ENCODE measurements around the gene HEXD. TPM values are rescaled to one million over a fixed set of nuclear protein-coding genes. Genes with fewer than 3 reads are reported as not detected.

The HEXD gene
- total and polyA plus RNA-seq, 2 of the 8 experiments (the other 6 are each of a cell fraction or from before 2014, with no cell fraction given) = 20.6 to 21.8 TPM

DNA sequence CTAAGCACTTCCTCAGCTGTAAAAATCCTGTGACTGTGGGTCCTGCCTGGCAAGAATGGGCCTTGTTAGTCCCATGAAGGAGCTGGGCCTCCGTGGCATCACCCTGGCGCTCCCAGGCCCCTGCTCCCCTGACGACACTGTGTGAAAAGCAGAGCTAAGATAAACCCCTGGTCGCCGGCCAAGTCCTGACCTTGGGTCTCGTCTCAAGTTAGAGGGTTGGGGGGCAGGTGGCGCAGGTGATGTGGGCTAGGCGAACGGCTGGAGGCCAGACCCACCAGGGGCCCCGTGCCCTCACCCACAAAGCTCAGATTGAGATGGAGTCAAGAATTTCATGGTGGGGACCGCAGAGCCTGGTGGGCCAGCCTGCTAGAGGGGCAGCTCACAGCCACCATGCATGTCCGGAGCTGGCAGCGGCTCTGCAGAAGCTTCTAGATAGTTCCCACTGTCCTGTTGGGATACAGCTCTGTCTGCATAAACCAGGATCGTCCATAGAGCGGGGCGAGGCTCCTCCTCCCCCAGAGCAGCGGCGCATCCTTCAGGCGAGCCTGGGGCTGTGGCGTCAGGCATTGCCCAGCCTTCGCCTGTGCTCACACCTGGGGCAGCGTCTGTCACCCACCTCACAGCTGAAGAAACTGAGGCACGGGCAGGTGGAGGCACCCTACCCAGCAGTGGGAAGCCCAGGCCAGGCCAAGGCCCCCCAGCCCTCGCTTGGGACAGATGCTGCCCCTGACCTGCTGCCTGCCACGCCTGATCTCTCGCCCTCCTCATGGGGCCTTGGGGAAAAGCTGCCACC lies 20.4 kb downstream of the HEXD start:
- peak overlapping the region; percentile 60; the same call in 1 of the 2 replicates for H3K18ac ChIP-seq (ENCODE audit: extremely low read depth, low read length)
- H3K4me2 ChIP-seq (ENCODE audit: insufficient read depth in 1 of 2, low read depth in 2 of 2, low read length in 2 of 2) = no peak overlapping the region
- H3K9ac ChIP-seq (replicated peaks in 1 of 4; ENCODE audit: extremely low read depth in 1 of 4, low read depth in 3 of 4, low read length in 3 of 4) = no peak overlapping the region
- H4K91ac ChIP-seq (replicated peaks; ENCODE audit: insufficient read length, low read length) = no peak overlapping the region
- POLR2A ChIA-PET (ENCODE audit: partially characterized antibody) = interaction anchor here (0.5 to 3.3 kb wide), 8 partner anchors 9 to 520 kb away, joined by 3 to 12 read pairs (median 3); partner anchors contain the start of gene NARF
- H2AK5ac ChIP-seq (ENCODE audit: low read depth, low read length) = no peak overlapping the region
- no peaks in the 10 kb centered on the region for H3K79me1 ChIP-seq (ENCODE audit: low read depth, low read length)
- H2AFZ ChIP-seq (ENCODE audit: low read length) = no peak overlapping the region
- H3K23ac ChIP-seq (ENCODE audit: insufficient read length) = no peak overlapping the region
- H2BK5ac ChIP-seq (ENCODE audit: low read depth, low read length) = no peak overlapping the region
- FAIRE-seq (no peak), DNase-seq (ENCODE audit: low read depth in 1 of 2, low spot score in 2 of 2) (no peak)
- no peak overlapping the region for H2BK120ac ChIP-seq (replicated peaks; ENCODE audit: low read depth, low read length)
- peaks cover 0 to 18% (median 8%) of the 10 kb centered on the region in 4 experiments; a peak in 6 of 7 replicates for H3K4me1 ChIP-seq (replicated peaks in 1 of 4; ENCODE audit: control insufficient read depth in 3 of 4, insufficient read depth in 4 of 4, low read length in 3 of 4)
- H2BK20ac ChIP-seq (ENCODE audit: low read length) = no peak overlapping the region
- no peaks in the 10 kb centered on the region for H3K9me3 ChIP-seq (ENCODE audit: insufficient read depth in 2 of 2, low read depth in 1 of 2, low read length in 1 of 2)
- H3K79me2 ChIP-seq (ENCODE audit: control insufficient read depth in 1 of 2, insufficient read depth in 2 of 2, low read length in 2 of 2) = no peaks in the 10 kb centered on the region
- H3K56ac ChIP-seq (replicated peaks; ENCODE audit: insufficient read length, low read depth, low read length) = no peak overlapping the region
- no peak overlapping the region for H3K4ac ChIP-seq (replicated peaks; ENCODE audit: insufficient read length, low read depth, low read length)
- no peak overlapping the region for H2BK12ac ChIP-seq (ENCODE audit: low read depth, low read length)
- H3K23me2 ChIP-seq (ENCODE audit: low read depth, low read length) = no peaks in the 10 kb centered on the region
- no peak overlapping the region for H3K14ac ChIP-seq (ENCODE audit: insufficient read length)
- no peak overlapping the region; the same call in 1 of the 2 replicates for H3K27ac ChIP-seq (ENCODE audit: low read depth, low read length)
- H2BK15ac ChIP-seq (ENCODE audit: low read length) = no peak overlapping the region
- CTCF ChIA-PET (ENCODE audit: partially characterized antibody) = interaction anchor here (0.6 to 3.0 kb wide), 8 partner anchors 9 to 698 kb away, joined by 3 to 17 read pairs (median 3); no protein-coding TSS in a partner anchor
- peaks cover 0 to 14% (median 8%) of the 10 kb centered on the region in 4 experiments; a peak in 4 of 8 replicates for H3K36me3 ChIP-seq (ENCODE audit: control insufficient read depth in 2 of 4, insufficient read depth in 4 of 4, low read length in 3 of 4)
- peak overlapping the region; percentile 51; the same call in 1 of the 2 replicates for H4K8ac ChIP-seq (ENCODE audit: extremely low read depth, insufficient read depth, low read length)
- peaks cover 0 to 18% of the 10 kb centered on the region in 2 experiments for H4K20me1 ChIP-seq (replicated peaks in 1 of 2; ENCODE audit: control insufficient read depth in 1 of 2, insufficient read depth in 2 of 2, low read length in 2 of 2)
- TF ChIP-seq, protein P1, sequence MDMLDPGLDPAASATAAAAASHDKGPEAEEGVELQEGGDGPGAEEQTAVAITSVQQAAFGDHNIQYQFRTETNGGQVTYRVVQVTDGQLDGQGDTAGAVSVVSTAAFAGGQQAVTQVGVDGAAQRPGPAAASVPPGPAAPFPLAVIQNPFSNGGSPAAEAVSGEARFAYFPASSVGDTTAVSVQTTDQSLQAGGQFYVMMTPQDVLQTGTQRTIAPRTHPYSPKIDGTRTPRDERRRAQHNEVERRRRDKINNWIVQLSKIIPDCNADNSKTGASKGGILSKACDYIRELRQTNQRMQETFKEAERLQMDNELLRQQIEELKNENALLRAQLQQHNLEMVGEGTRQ (IDR thresholded peaks at IDR 0.05; ENCODE audit: low read length) = no peak
- TF ChIP-seq TEAD4 (IDR thresholded peaks at IDR 0.05; ENCODE audit: low read depth, low read length) (no peak), POLR2A (IDR thresholded peaks at IDR 0.05; ENCODE audit: control extremely low read depth in 1 of 2, low read depth in 2 of 2, low read length in 2 of 2) (0 out of 3 replicates have a peak, but pooled peaks of 1 of the 2 experiments have one; percentile 14)
- H3K27me3 ChIP-seq (replicated peaks in 1 of 4; ENCODE audit: control insufficient read depth in 3 of 4, extremely low read depth in 1 of 4, insufficient read depth in 3 of 4, low read length in 3 of 4) = no peaks in the 10 kb centered on the region
- H4K5ac ChIP-seq (ENCODE audit: insufficient read length, low read depth, low read length) = no peak overlapping the region
- 83% methylated on average over 26 of the region's 26 CpGs; no CpG with 5 or more reads in 1 of the 2 experiments for WGBS, 2 experiments (ENCODE audit: extremely low coverage in 1 of 2, insufficient coverage in 1 of 2, insufficient read length in 1 of 2, insufficient replicate concordance in 2 of 2, low coverage in 1 of 2, low lambda C conversion rate in 2 of 2, missing lambda C conversion rate in 1 of 2)
- H3K4me3 ChIP-seq (ENCODE audit: extremely low read depth in 1 of 4, insufficient read depth in 2 of 4, low read depth in 3 of 4, low read length in 4 of 4) = no peak overlapping the region
